HG02759 (cell line): ENCODE results near the gene ZNF81.
"Not testable (repeated sequence)": the region's sequence is repeated elsewhere in the genome, so short reads cannot be mapped to it uniquely, and the experiment has no call there.

ENCODE experiments used
- ATAC-seq: cut with Tn5 transposase; IDR thresholded peaks from one replicate; pipeline ENCODE4 v1.9.1; 2021; ENCODE audit warnings: mild to moderate bottlenecking, moderate library complexity; ENCODE audit not compliant: unreplicated experiment

The ZNF81 gene

DNA sequence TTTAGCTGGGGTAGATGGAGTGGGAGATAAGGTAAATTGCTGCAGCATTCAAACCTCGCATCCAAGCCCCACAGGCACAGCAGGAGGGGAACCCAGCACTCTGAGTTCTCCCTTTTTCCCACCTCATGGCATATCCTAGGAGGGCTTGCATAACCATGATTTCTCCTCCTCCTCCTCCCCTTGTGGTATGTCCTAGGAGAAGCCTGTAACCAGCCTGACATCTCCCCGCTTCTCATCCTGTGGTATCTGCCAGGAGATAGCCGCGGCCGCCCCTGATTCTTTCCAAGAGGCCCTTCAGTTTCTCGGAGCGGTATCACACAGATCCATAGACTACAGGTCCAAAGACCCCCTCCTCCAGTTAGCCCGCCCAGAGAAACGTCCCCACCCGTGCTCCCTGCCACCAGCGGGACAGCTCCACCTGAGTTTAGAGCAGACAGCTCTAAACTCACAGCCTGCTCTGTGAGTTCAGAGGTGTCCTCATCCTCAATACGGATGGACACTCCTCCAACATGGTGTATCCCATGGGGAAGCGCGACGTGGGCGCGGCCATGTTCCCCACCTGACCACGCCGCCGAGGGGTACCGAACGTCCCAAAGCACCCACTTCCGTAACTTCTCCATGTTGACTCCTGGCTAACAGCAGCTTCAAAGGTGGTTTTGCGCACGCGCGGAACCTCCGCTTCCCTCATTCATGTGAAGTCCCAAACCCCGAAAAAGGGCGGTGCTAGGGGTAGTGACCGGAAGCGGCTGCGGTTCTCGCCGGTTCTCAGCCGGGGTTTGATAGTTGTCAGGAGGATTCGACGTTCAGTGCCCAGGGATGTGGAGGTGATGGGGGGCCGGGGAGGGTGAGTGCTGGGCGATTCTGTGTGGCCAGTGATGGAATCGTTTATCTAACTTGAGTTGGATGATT, at the start of gene ZNF81:
Gene ZNF81, plus strand, starts transcription at position 739 of the 909 bp plus-strand sequence. CDS start 9,366 bp downstream, outside the sequence.
- ATAC-seq = peak; percentile 93

GRCh38 chrX:47796433-47796906, 40.2 kb upstream of the ZNF81 start:
- ATAC-seq = no peak

DNA sequence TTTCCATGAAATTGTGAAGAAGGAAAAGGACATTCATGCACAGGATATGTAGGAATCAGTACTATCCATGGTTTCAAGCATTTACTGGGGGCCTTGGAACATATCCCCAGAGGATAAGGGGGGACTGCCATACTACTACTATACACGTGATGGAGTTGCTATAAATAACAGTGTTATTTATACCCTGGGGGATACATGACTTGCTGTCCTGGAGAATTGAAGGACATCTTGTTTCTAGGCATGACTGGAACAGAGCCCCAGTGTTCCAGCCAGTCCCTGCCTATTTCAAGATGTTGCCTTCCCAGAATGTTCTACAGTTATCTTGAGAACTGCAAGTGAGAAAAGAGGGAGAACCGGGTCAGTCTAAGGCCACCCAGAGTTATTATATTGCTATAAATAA, 39.6 kb upstream of the ZNF81 start:
- no peak for ATAC-seq

DNA sequence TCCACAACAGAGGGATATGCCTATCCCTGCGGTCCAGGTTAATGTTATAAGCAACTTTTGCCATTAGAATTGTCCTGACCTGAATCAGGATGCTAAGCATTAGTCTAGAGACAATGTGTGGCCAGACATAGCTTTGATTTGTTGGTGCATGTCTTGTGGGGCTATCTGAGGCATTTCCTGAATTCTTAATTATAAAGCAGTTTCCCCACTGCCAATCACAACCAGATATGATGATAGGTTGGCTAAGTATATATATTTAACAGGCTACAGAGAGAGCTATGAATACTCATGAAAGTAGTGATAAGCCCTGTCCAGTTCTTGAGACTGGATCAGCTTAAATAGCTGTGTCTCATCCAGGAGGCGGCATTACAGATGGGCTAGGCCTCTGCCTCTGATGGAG, 37.8 kb upstream of the ZNF81 start:
- no peak for ATAC-seq

- ATAC-seq = no peak
These were observed 34.1 kb upstream of the ZNF81 start for GRCh38 chrX:47802589-47802988.

DNA sequence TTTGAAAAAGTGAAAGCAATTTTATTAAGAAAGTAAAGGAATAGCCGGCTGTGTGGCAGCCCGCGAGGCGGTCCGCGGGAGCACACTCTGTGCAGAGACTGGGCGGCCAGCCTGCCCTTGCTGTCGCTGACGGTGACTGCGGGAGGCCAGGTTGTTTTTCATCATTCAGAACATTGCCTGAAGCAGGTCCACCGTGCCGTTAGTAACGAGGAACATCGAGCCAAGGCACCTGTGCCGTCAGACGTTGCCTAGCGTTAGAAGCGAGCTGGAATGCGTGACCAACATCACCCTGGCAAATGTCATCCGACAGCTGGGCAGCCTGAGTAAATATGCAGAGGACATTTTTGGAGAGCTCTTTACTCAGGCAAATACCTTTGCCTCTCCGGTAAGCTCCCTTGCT, 33.6 kb upstream of the ZNF81 start:
- ATAC-seq = not testable (repeated sequence)

DNA sequence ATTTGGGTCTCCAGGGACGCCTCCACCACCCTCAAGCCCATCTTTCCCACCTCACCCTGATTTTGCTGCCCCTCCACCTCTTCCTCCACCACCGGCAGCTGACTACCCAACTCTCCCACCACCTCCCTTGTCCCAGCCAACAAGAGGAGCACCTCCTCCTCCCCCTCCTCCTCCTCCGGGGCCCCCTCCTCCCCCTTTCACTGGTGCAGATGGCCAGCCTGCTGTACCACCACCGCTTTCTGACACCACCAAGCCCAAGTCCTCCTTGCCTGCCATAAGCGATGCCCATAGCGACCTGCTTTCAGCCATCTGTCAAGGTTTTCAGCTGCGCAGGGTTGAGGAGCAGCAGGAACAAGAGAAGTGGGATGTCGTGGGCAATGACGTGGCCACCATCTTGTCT, 32.4 kb upstream of the ZNF81 start:
- no peak for ATAC-seq

DNA sequence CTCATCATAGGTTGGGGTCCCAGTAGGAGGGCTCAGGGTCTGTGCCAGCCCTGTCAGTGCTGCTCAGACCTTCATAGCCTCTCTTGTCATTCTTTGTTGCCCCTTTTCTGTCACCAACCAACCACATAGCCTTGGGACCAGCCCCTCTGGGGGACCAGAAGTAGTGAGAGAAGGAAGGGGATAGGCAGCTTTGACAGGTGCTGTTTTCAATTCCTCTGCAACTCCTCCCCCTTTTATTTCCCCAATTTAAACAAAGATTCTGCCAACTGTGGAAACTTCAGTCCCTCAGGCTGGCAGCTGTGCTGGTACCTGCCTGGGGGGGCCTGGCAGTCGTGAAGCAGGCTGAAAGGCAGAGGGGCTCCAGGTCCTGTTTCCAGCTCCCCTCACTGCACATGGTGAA, 30.9 kb upstream of the ZNF81 start:
- not testable (repeated sequence) for ATAC-seq

DNA sequence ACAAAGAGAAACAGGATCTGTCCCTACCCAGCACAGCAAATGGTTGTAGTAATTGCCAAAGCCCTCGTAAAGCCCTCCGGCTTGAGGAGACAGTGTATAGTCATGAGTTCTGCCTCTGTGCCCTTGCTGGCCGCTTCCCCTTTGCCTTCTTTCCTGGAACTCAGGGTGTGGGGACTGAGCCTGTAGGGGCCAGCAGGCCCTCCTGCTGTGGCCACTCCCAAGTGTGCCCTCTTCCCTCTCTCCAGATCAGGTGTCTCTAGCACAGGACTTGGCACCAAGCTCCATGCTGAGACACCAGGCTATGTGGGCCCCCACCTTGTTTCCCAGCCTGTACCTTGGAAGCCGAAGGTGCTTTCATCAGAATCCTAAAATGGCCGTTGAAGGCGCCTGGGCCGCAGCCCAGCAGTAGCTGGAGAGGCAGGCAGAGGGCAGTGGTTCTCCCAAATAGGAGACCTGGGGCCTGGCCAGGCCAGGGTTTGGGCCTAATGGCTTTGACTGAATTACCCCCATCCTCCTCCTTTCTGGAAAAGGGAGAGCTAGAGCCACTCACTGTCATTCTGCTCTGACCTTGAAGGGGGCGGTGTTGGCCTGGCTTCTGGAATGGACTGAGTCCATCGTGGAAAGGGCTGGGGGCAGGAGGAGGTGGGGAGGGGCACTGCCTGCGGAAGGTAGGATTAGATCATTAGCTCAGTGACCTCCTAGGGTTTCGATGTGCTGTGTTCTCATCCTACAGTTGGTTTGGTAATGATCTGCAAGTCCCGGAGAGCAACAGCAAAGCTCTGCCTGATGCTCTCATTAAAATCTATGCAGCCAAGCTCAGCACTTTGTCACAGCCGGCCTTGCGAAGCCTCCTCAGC, 30.1 kb upstream of the ZNF81 start:
- not testable (repeated sequence) for ATAC-seq

- not testable (repeated sequence) for ATAC-seq
These were observed 29.5 kb upstream of the ZNF81 start for GRCh38 chrX:47807272-47807538.

GRCh38 chrX:47807548-47807947, 29.2 kb upstream of the ZNF81 start:
- no peak for ATAC-seq

- ATAC-seq = no peak
These were observed 27.6 kb upstream of the ZNF81 start for GRCh38 chrX:47808904-47809788.

DNA sequence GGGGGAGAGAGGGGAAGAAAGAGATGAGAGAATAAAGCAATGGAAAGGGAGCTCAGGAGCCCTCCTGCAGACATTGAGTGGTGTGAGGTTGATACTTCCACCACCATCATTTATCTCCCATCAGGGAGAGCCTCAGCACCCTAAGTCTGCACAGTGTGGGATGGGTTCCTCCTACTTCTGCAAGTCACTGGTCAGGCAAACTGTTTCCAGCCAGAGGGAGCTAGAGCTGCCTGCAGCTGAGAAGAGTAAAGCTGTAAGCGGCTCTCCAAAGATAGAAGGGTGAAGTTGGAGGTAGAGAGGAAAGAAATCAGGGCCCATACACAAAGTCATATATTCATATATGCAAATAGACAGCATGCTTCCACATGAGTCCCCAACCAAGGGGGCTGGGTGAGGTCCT, 21.9 kb upstream of the ZNF81 start:
- no peak for ATAC-seq

- ATAC-seq = no peak
These were observed 20.5 kb upstream of the ZNF81 start for GRCh38 chrX:47815901-47816845.

GRCh38 chrX:47817421-47817820, 19.3 kb upstream of the ZNF81 start:
- ATAC-seq = no peak

DNA sequence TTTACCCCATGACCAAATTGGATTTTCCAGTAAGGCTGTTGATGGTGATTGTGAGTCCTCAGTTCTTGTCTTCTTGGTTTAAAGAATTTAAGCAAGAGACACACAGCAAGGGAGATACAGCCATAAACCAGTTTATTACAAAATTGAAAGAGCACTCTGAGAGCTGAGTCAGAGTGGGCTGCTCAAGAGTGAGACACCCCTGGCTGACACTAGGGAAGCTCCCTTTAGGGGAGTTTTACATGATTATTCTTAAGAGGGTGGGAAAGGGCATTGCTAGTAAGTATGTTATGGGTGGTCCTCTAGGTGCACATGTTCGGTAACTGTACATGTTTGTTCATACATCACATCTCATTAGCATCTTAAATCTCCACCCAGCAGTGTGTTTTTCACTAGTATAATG, 18.8 kb upstream of the ZNF81 start:
- no peak for ATAC-seq

GRCh38 chrX:47828984-47829383, 7.7 kb upstream of the ZNF81 start:
- ATAC-seq = no peak

- no peak for ATAC-seq
These were observed 4.9 kb upstream of the ZNF81 start for GRCh38 chrX:47831788-47832187.

- ATAC-seq = no peak
These were observed 1.7 kb downstream of the ZNF81 start for GRCh38 chrX:47838361-47838760.

DNA sequence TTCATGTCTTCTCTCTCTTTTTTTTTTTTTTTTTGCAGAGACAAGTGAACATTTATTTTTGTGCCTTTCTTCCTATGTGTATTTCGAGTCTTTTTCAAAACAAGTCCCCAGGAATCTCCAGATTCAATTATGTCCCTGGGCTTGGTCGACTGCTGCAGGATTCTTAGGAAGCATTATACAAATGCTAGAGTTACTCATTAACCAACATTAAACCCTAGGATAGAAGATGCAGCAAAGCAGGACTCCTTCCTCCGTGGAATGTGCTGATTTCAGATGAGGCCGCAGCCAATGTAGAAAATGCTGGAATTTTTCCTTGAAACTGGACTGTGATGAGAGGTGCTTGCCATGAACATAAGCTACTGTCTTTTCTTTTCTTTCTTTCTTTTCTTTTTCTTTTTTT, 3.4 kb downstream of the ZNF81 start:
- no peak for ATAC-seq
